K562 (cell line): ENCODE results near the gene CRYBG2. TPM values are rescaled to one million over a fixed set of nuclear protein-coding genes. Genes with fewer than 3 reads are reported as not detected.

Experiments
- CBFA2T3 ChIP-seq: fragments of 450-650 bp; IDR thresholded peaks from 2 replicates; pipeline ENCODE4 v1.6.1; 2017
- HDAC2 ChIP-seq: fragments of 450-650 bp; IDR thresholded peaks from 2 replicates; pipeline ENCODE4 v1.6.1; 2016; ENCODE audit warnings: mild to moderate bottlenecking
- HDAC8 ChIP-seq: fragments of 450-650 bp; IDR thresholded peaks from 2 replicates; pipeline ENCODE4 v1.6.1; 2016; ENCODE audit warnings: mild to moderate bottlenecking, missing genetic modification characterization, moderate library complexity, missing compliant biosample characterization
- HIVEP1 ChIP-seq: fragments of 250-450 bp; sonication (Bioruptor Pico); IDR thresholded peaks from 2 replicates; pipeline ENCODE4 v1.4.0; 2020; ENCODE audit warnings: mild to moderate bottlenecking
- HNRNPH1 ChIP-seq: fragments of 200-400 bp; formaldehyde crosslinking; optimal IDR thresholded peaks from 2 replicates; pipeline ENCODE3; 2017; ENCODE audit warnings: low read depth, mild to moderate bottlenecking, low read length, moderate library complexity
- KLF13 ChIP-seq: fragments of 450-650 bp; IDR thresholded peaks from 2 replicates; pipeline ENCODE4 v1.6.1; 2016; ENCODE audit warnings: missing genetic modification characterization, low read depth, mild to moderate bottlenecking, missing compliant biosample characterization, moderate library complexity, borderline replicate concordance
- LEF1 ChIP-seq: fragments of 450-650 bp; IDR thresholded peaks from 2 replicates; pipeline ENCODE4 v1.6.1; 2016; ENCODE audit warnings: mild to moderate bottlenecking
- PREB ChIP-seq: sonication (generic); formaldehyde crosslinking; IDR thresholded peaks from 2 replicates; pipeline ENCODE4 v1.8.1; 2023; ENCODE audit warnings: mild to moderate bottlenecking, missing genetic modification reagents
- SIRT6 ChIP-seq: IDR thresholded peaks from one replicate; pipeline ENCODE4 v1.6.1; 2012; ENCODE audit warnings: low read depth, mild to moderate bottlenecking, control low read depth, inconsistent platforms, low read length, moderate library complexity
- SP2 ChIP-seq: IDR thresholded peaks from 2 replicates; pipeline ENCODE4 v1.6.1; 2011; ENCODE audit warnings: mild to moderate bottlenecking, low read depth, low read length, moderate library complexity; ENCODE audit not compliant: poor library complexity, severe bottlenecking; ENCODE audit errors: extremely low read depth
- TCF3 ChIP-seq: sonication (generic); formaldehyde crosslinking; IDR thresholded peaks from 2 replicates; pipeline ENCODE4 v1.4.0; 2020; ENCODE audit warnings: mild to moderate bottlenecking, missing genetic modification reagents
- ZNF124 ChIP-seq: sonication (generic); formaldehyde crosslinking; IDR thresholded peaks from 2 replicates; pipeline ENCODE4 v1.8.1; 2022; ENCODE audit warnings: missing genetic modification reagents
- ZNF174 ChIP-seq: fragments of 250-450 bp; sonication (Bioruptor Pico); IDR thresholded peaks from 2 replicates; pipeline ENCODE4 v1.4.0; 2020; ENCODE audit warnings: mild to moderate bottlenecking
- ZNF609 ChIP-seq: sonication (generic); formaldehyde crosslinking; IDR thresholded peaks from 2 replicates; pipeline ENCODE4 v1.8.1; 2023; ENCODE audit warnings: missing genetic modification reagents, mild to moderate bottlenecking, borderline replicate concordance
- polyA plus RNA-seq, 8 experiments: library from polyadenylated mRNA; depleted of rRNA in 4 of 8; stranded (reverse) in 5 of 8; unstranded in 3 of 8; fragments of >200 nt; fragmentation: Nextera tagmentation in 2 of 8; fragmentation: Illumina TruSeq in 1 of 8; extraction: Ambion mirVana in 2 of 8; extraction: Trizol in 1 of 8; gene quantifications; 2 replicates each; pipeline versions ENCODE4 v1.2.1 to v1.2.3, GENCODE V29; 2011 to 2014; ENCODE audit warnings: inconsistent platforms in 1 of 8, missing spikeins in 1 of 8
- total RNA-seq, 7 experiments: library from RNA; depleted of rRNA in 6 of 7; stranded (reverse); fragments of >200 nt in 6 of 7; fragmentation: Illumina TruSeq in 2 of 7; extraction: Trizol in 2 of 7; gene quantifications; 2 replicates each; pipeline versions ENCODE4 v1.2.1 to v1.2.3, GENCODE V29; 2011 to 2021; ENCODE audit warnings: low replicate concordance in 1 of 7
- TF ChIP-seq, protein P1 (sequence below): fragments of 250-450 bp; sonication (Bioruptor Pico); IDR thresholded peaks from 2 replicates; pipeline ENCODE4 v1.8.0; 2021; ENCODE audit warnings: borderline replicate concordance, mild to moderate bottlenecking, moderate library complexity; ENCODE audit not compliant: poor library complexity, severe bottlenecking
- TF ChIP-seq, protein P2 (sequence below): sonication (generic); formaldehyde crosslinking; IDR thresholded peaks from 2 replicates; pipeline ENCODE4 v1.9.0; 2022; ENCODE audit warnings: mild to moderate bottlenecking, missing genetic modification reagents
- TF ChIP-seq, protein P3 (sequence below): sonication (generic); formaldehyde crosslinking; IDR thresholded peaks from 2 replicates; pipeline ENCODE4 v1.8.0; 2022; ENCODE audit warnings: missing genetic modification reagents, mild to moderate bottlenecking, borderline replicate concordance

CRYBG2 gene
- total and polyA plus RNA-seq, 9 of the 15 experiments (the other 6 are each of a cell fraction or from before 2014, with no cell fraction given): 0.39 to 8.5 (median 3.7) TPM

DNA sequence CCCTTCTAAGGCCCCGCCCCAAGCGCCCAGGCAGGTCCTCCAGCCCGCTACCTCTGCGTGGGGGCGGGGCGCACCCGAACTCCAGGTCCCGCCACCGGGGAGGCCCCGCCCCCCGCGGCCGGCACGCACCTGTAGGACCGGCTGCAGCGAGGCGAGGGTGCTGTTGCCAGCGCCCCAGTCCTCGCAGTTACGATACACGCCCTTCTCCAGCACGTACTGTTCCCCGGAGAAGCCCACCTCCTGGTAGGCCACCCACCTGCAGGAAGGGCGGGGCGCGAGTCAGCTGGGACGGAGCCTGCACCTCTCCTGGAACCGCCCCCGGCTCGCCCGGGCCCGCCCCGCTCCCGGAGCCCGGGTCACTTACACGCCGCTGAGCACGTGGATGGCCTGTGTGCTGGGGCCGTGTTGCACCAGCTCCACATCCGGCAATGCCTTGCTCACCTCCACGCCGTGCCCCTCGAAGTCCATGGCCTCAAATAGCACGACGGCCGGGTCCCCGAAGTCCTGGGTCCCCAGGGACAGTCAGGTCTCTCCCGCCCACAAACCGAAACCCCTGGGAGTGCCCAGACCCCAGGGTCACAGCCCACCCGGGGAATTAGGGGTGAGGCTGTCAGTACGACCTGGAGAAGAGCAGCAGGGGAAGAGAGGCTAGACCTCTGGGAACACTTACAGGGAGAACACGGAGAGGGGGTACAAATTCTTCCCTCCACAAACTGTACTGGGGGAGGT, 17.3 kb downstream of the CRYBG2 start (continued):
- TF ChIP-seq PREB (CRISPR knock-in tag) (0 out of 2 replicates have a peak, but pooled peaks have one; percentile 8), HDAC8 (tag) (peak; percentile 99), ZNF124 (CRISPR knock-in tag) (0 out of 2 replicates have a peak, but pooled peaks have one; percentile 47), HIVEP1 (CRISPR knock-in tag) (peak; percentile 94), SP2 (no peak), HDAC2 (peak; percentile 72), KLF13 (tag) (peak; percentile 73; the same call in 1 of the 2 replicates), LEF1 (peak; percentile 63; the same call in 1 of the 2 replicates), ZNF609 (CRISPR knock-in tag) (peak; percentile 96), SIRT6 (no peak), ZNF174 (CRISPR knock-in tag) (no peak; the same call in 1 of the 2 replicates), HNRNPH1 (no peak), CBFA2T3 (0 out of 2 replicates have a peak, but pooled peaks have one; percentile 15), TCF3 (CRISPR knock-in tag) (peak; percentile 58)
- TF ChIP-seq, protein P1, sequence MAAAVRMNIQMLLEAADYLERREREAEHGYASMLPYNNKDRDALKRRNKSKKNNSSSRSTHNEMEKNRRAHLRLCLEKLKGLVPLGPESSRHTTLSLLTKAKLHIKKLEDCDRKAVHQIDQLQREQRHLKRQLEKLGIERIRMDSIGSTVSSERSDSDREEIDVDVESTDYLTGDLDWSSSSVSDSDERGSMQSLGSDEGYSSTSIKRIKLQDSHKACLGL: peak; percentile 82
- TF ChIP-seq, protein P2, sequence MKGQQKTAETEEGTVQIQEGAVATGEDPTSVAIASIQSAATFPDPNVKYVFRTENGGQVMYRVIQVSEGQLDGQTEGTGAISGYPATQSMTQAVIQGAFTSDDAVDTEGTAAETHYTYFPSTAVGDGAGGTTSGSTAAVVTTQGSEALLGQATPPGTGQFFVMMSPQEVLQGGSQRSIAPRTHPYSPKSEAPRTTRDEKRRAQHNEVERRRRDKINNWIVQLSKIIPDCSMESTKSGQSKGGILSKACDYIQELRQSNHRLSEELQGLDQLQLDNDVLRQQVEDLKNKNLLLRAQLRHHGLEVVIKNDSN (CRISPR knock-in tag): peak; percentile 89
- TF ChIP-seq, protein P3, sequence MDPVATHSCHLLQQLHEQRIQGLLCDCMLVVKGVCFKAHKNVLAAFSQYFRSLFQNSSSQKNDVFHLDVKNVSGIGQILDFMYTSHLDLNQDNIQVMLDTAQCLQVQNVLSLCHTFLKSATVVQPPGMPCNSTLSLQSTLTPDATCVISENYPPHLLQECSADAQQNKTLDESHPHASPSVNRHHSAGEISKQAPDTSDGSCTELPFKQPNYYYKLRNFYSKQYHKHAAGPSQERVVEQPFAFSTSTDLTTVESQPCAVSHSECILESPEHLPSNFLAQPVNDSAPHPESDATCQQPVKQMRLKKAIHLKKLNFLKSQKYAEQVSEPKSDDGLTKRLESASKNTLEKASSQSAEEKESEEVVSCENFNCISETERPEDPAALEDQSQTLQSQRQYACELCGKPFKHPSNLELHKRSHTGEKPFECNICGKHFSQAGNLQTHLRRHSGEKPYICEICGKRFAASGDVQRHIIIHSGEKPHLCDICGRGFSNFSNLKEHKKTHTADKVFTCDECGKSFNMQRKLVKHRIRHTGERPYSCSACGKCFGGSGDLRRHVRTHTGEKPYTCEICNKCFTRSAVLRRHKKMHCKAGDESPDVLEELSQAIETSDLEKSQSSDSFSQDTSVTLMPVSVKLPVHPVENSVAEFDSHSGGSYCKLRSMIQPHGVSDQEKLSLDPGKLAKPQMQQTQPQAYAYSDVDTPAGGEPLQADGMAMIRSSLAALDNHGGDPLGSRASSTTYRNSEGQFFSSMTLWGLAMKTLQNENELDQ (CRISPR knock-in tag): peak; percentile 98
